ENCODE data around the gene ONECUT3. TPM values are rescaled to one million over a fixed set of nuclear protein-coding genes. Genes with fewer than 3 reads are reported as not detected.
A peak's percentile ranks its signal among the peaks of the same experiment; 100 is the strongest.

The ONECUT3 gene
- total RNA-seq, 1 experiment from 2014 or later: 20.0 TPM

DNA sequence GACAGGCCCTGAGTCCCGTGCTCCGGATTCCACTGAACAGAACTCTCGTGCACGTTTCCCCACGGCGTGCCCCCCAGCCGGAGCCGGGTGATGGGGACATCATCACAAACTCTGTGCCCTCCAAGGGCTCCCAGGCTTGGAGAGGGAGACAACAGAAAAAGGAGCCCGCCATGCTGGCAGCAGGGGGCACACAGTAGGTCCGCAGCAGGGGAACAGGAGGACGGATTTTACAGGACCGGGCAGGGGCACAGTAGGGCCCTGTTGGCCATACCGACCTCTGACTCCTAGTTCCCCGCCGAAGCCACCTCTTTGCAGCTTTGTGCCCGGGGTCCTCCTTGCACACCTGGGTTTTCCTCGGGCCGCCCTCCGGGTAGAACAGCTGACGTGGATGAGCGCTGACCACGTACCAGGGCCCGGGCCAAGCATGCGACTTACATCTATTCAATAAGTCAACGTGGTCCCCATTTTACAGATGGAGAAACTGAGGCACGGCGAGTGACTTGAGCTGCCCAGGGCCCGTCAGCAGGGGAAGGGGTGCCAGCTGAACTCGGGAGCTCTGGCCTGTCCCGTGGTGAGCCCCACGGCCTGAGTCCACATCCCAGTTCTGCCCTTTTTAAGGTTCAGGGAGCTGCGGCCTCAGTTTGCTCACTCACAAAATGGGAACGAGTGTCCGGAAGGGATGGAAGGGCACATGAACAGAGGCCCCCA, 10.2 kb upstream of the ONECUT3 start:
- peaks cover 24% of the 10 kb centered on the region for H3K36me3 Mint-ChIP-seq (ENCODE audit: insufficient read depth, unreplicated experiment)
- H3K4me3 Mint-ChIP-seq (ENCODE audit: low read depth, unreplicated experiment): no peak overlapping the region
- H3K9me3 Mint-ChIP-seq (ENCODE audit: low read depth, unreplicated experiment): no peaks in the 10 kb centered on the region
- H3K27ac Mint-ChIP-seq (ENCODE audit: unreplicated experiment): no peak overlapping the region
- no peak for TF ChIP-seq CTCF (IDR thresholded peaks at IDR 0.05; ENCODE audit: unreplicated experiment)
- CTCF ChIA-PET: interaction anchor here (0.7 kb wide), 1 partner anchor 29 kb away, joined by 4 read pairs; no protein-coding TSS in a partner anchor
- intact Hi-C loops (cut with micrococcal nuclease; ENCODE audit: unreplicated experiment): no loop called here
- DNase-seq: no peak
- no peaks in the 10 kb centered on the region for H3K4me1 Mint-ChIP-seq (ENCODE audit: low read depth, unreplicated experiment)
- H3K27me3 Mint-ChIP-seq (ENCODE audit: unreplicated experiment): no peaks in the 10 kb centered on the region
- no TSS peak for BruUV-seq (replicated peaks)

- CTCF ChIA-PET: no interaction called here
- intact Hi-C loops (cut with micrococcal nuclease; ENCODE audit: unreplicated experiment): no loop called here
- no TSS peak for BruUV-seq (replicated peaks)
- Mint-ChIP-seq H3K4me1 (ENCODE audit: low read depth, unreplicated experiment) (no peaks in the 10 kb centered on the region), H3K27me3 (ENCODE audit: unreplicated experiment) (no peaks in the 10 kb centered on the region), H3K36me3 (ENCODE audit: insufficient read depth, unreplicated experiment) (peaks cover 31% of the 10 kb centered on the region), H3K4me3 (ENCODE audit: low read depth, unreplicated experiment) (no peak overlapping the region), H3K27ac (ENCODE audit: unreplicated experiment) (no peak overlapping the region), H3K9me3 (ENCODE audit: low read depth, unreplicated experiment) (no peaks in the 10 kb centered on the region)
- no peak for TF ChIP-seq CTCF (IDR thresholded peaks at IDR 0.05; ENCODE audit: unreplicated experiment)
- DNase-seq: no peak
Measured at GRCh38 chr19:1744133-1744665, 9.1 kb upstream of the ONECUT3 start.

- no peak overlapping the region for H3K4me3 Mint-ChIP-seq (ENCODE audit: low read depth, unreplicated experiment)
- H3K36me3 Mint-ChIP-seq (ENCODE audit: insufficient read depth, unreplicated experiment): peaks cover 33% of the 10 kb centered on the region
- H3K27me3 Mint-ChIP-seq (ENCODE audit: unreplicated experiment): no peaks in the 10 kb centered on the region
- no peak overlapping the region for H3K27ac Mint-ChIP-seq (ENCODE audit: unreplicated experiment)
- no peak for DNase-seq
- CTCF ChIA-PET: no interaction called here
- no peaks in the 10 kb centered on the region for H3K9me3 Mint-ChIP-seq (ENCODE audit: low read depth, unreplicated experiment)
- H3K4me1 Mint-ChIP-seq (ENCODE audit: low read depth, unreplicated experiment): no peaks in the 10 kb centered on the region
- BruUV-seq (replicated peaks): TSS peak; percentile 38
- intact Hi-C loops (cut with micrococcal nuclease; ENCODE audit: unreplicated experiment): no loop called here
- no peak for TF ChIP-seq CTCF (IDR thresholded peaks at IDR 0.05; ENCODE audit: unreplicated experiment)
Measured at GRCh38 chr19:1744822-1745563, 8.3 kb upstream of the ONECUT3 start.

- H3K9me3 Mint-ChIP-seq (ENCODE audit: low read depth, unreplicated experiment): no peaks in the 10 kb centered on the region
- H3K4me3 Mint-ChIP-seq (ENCODE audit: low read depth, unreplicated experiment): no peak overlapping the region
- peaks cover 36% of the 10 kb centered on the region for H3K36me3 Mint-ChIP-seq (ENCODE audit: insufficient read depth, unreplicated experiment)
- BruUV-seq (replicated peaks): no TSS peak
- DNase-seq: no peak
- TF ChIP-seq CTCF (IDR thresholded peaks at IDR 0.05; ENCODE audit: unreplicated experiment): no peak
- CTCF ChIA-PET: no interaction called here
- intact Hi-C loops (cut with micrococcal nuclease; ENCODE audit: unreplicated experiment): no loop called here
- H3K27me3 Mint-ChIP-seq (ENCODE audit: unreplicated experiment): no peaks in the 10 kb centered on the region
- H3K27ac Mint-ChIP-seq (ENCODE audit: unreplicated experiment): no peak overlapping the region
- no peaks in the 10 kb centered on the region for H3K4me1 Mint-ChIP-seq (ENCODE audit: low read depth, unreplicated experiment)
Measured at GRCh38 chr19:1745589-1746031, 7.7 kb upstream of the ONECUT3 start.

All from Calu3 (cell line).